DND-41 (cell line): Measurements from ENCODE around the gene ZDHHC20.

Experiments used
- CTCF ChIP-seq: IDR thresholded peaks from 2 replicates; pipeline ENCODE4 v1.5.1; 2012; ENCODE audit warnings: borderline replicate concordance, low read length, moderate library complexity, mild to moderate bottlenecking; ENCODE audit not compliant: poor library complexity, severe bottlenecking; ENCODE audit errors: extremely low read depth
- EZH2 ChIP-seq: IDR thresholded peaks from 3 replicates; pipeline ENCODE4 v1.6.1; 2012; ENCODE audit warnings: borderline replicate concordance, low read depth, mild to moderate bottlenecking, moderate library complexity, low read length, inconsistent platforms; ENCODE audit not compliant: severe bottlenecking

- no peak for TF ChIP-seq CTCF
- no peak for TF ChIP-seq EZH2
Observed at GRCh38 chr13:21445759-21446158, 13.3 kb downstream of the ZDHHC20 start.
